HK-2 (cell line): ENCODE measurements around the gene FBXO44.
A peak's percentile ranks its signal among the peaks of the same experiment; 100 is the strongest.

Experiments used
- DNase-seq: peaks from one replicate; pipeline ENCODE4 v3.0.0-alpha.2; 2018; ENCODE audit not compliant: unreplicated experiment

FBXO44 gene

DNA sequence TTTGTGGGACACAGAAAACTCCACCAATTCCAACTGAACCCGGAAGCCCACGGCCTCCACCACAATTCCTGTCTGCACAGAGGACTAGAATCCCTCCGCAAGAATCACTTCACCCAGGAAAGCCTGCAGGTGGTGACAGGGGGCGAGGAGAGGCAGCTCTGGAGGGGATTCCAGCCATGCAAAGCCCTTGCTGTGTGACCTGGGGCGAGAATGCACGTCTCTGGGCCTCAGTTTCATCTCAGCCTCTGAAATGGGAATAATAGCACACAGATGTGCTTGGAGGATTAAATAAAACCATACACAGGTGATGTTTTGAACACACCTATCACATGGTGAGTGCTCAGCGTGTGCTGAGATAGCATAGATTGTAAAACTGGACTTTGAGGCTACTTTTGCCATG is 14.6 kb upstream of the FBXO44 start:
- no peak for DNase-seq

- no peak for DNase-seq
Measured at GRCh38 chr1:11640944-11641343, 13.7 kb upstream of the FBXO44 start.

DNA sequence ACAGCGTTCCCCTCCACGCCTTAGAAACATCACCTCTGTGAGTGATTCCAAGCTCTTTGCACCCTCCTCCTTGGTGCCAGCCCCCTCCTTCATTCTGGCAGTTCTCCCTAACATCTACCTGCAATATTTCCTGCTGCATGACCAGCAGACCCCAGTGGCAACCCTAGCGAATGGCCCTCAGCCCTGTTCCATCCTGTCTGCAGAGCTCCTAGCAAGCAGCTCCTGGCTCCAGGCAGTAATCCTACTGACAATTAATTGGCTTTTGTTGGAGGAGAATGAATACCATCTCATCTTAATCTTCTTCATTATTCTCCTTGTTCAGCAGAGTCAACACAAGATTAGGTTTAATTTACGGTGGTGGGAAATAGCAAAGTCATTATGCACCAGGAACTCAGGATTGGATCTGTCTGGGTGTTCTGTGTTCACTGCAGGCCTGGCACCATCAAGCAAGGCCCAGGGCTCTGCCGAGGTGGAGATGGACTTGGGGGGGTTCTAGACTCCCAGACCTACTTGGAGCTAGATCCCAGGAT is 12.8 kb upstream of the FBXO44 start:
- no peak for DNase-seq

DNA sequence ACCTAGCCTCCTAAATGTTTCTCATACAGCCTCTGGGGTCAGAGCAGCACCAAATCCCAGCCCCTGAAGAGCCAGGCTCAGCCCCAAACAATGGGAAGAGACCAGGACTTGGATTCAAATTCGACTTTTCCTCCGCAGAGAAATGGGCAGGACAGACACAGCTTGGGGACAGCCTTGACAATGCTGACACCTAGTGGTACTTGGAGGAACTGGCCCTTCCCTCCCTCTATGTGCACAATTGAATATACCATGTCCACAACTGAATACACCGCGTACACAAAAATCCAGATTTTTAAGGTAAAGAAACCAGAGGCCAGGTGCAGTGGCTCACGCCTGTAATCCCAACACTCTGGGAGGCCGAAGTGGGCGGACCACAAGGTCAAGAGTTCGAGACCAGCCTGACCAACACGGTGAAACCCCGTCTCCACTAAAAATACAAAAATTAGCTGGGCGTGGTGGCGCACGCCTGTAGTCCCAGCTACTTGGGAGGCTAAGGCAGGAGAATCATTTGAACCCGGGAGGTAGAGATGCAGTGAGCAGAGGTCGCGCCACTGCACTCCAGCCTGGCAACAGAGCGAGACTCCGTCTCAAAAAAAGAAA is 12.2 kb upstream of the FBXO44 start:
- DNase-seq: peak; percentile 58

DNA sequence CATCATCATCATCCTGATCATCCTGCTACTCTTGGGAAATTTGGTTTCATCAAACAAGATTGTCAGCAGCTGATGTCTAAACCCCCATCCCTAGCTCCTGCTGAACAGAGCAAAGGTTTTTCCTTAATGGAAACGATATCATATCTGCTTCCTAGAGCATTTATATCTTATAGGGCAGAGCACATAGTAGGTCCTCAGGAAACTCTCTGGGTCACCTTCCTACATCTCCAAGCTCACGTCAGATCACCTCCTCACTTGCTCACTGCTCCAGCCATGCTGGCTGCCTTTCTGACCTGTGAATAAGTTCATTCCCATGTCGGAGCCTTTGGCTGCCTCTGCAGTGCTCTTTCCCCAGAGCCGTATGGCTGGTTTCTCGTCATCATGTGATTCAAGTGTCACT is 10.9 kb upstream of the FBXO44 start:
- no peak for DNase-seq

- no peak for DNase-seq
Measured at GRCh38 chr1:11645270-11645669, 9.4 kb upstream of the FBXO44 start.

- DNase-seq: peak; percentile 73
Measured at GRCh38 chr1:11645670-11646265, 8.9 kb upstream of the FBXO44 start.

DNA sequence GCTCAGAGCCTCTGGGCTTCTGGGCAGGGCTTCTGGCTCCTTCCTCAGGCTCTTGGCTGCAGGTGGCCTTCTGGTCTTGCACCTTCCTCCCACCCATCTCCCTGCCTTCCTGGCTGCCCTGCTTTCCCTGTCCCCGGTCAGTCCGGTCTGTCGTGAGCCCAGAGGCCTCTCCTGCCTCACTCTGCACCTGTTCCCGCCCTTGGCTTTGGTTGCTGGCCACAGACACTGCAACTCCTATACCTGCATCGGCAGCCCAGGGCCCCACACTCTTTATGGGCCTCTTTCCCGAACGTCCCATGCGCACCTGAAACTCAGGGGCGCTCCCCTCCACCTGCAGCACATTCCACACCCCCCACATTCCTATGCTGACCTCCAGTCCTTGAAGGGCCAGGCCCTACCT is 8.4 kb upstream of the FBXO44 start:
- DNase-seq: no peak

DNA sequence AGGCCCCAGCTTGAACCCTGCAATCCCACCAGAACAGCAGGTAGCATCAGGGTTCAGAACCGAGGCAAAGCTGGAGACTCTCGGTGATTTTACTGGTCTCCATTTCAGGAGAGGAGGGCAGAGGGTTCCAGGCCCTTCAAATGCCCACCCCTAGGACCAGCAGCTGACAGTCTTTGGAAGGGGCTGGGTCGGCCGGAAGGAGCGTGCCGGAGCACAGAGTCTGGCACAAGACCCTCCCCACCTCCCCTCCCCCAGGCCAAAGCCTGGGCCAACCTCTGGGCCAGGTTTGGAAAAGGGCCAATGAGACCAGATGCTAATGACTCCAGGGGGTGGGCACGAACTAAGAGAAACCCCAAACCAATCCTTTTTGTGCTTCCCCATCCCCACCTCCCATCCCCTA is 7.3 kb upstream of the FBXO44 start:
- no peak for DNase-seq

DNA sequence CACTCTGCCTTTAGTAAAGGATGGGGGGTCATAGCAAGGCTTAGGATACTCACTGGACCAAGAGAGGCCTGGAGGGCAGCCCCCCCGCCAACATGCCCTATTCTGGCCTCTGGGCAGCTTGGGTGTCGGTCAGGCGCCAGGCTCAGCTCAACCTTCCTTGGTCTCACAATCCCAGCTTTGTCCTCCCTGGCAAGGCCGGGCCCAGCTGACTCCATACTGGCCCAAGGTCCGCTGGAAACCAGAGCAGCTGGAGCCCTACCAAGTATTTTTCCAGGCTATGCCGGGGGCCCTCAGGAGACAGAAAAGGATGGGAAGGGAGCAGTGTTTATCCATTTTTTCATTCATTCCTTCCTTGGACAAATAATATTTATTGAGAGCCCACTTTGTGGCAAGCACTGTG is 6.6 kb upstream of the FBXO44 start:
- no peak for DNase-seq

GRCh38 chr1:11648732-11649158 is 5.9 kb upstream of the FBXO44 start:
- DNase-seq: no peak

GRCh38 chr1:11649237-11649623 is 5.4 kb upstream of the FBXO44 start:
- no peak for DNase-seq

- DNase-seq: no peak
Measured at GRCh38 chr1:11649624-11650330, 4.9 kb upstream of the FBXO44 start.

GRCh38 chr1:11650331-11650991 is 4.2 kb upstream of the FBXO44 start:
- DNase-seq: peak; percentile 64

GRCh38 chr1:11651017-11651416 is 3.7 kb upstream of the FBXO44 start:
- no peak for DNase-seq

GRCh38 chr1:11652203-11652780 is 2.4 kb upstream of the FBXO44 start:
- DNase-seq: no peak

GRCh38 chr1:11653101-11653860 is 1.4 kb upstream of the FBXO44 start:
- DNase-seq: peak; percentile 71

GRCh38 chr1:11653861-11654136 is 878 bp upstream of the FBXO44 start:
- no peak for DNase-seq

DNA sequence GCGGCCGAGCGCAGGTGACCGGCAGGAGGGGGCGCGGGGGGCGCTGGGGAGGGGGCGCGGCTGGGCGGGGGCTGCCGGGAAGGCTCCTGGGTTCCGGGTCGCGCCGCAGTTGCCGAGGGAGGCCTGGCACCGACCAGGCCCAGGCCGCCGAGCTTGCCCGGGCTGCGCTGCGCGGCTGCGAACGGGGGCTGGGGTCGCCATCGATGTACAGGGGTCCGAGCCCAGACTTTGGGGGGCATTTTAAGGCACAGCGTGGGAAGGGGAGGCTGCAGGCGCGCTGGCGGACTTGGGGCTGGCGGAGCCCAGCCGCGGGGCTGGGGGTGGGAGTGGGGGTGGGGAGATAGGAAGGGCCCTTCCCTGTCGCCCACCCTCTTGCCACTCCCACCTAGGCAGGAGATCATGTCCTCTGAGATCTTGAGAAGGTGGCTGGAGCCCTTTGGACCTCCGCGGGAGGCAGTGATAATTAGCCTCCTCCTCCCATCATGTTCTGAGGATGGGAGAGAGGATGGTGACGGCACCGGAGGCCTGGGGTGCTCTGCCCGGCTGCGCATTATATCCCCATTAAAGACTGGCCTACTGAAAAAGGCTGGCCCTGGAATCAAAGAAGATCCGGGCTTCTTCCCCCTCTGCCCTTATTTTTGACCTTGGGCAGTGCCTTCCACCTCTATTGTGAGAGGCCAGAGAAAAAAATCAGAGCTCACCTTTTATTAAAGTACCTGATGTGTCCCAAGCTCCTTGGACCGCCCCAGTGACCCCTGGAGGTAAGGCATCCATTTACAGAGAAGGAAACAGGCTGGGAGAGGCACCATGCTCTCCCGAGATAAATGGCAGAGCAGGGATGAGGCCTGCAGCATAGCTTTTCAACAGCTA is 497 bp downstream of the FBXO44 start:
- no peak for DNase-seq

- no peak for DNase-seq
Measured at GRCh38 chr1:11657654-11658053, 3.0 kb downstream of the FBXO44 start.

GRCh38 chr1:11658542-11658941 is 3.9 kb downstream of the FBXO44 start:
- DNase-seq: no peak
